HG02938 (cell line): ENCODE results near the gene SLC49A4.

Experiments
- ATAC-seq: cut with Tn5 transposase; IDR thresholded peaks from one replicate; pipeline ENCODE4 v1.9.1; 2021; ENCODE audit warnings: mild to moderate bottlenecking, moderate library complexity; ENCODE audit not compliant: unreplicated experiment

Gene SLC49A4

GRCh38 chr3:122843604-122844003, 48.7 kb downstream of the SLC49A4 start:
- no peak for ATAC-seq

- ATAC-seq = no peak
These were observed 62.1 kb downstream of the SLC49A4 start for GRCh38 chr3:122857019-122857418.

- ATAC-seq = no peak
These were observed 63.5 kb downstream of the SLC49A4 start for GRCh38 chr3:122858373-122858772.

GRCh38 chr3:122859021-122859805, 64.3 kb downstream of the SLC49A4 start:
- no peak for ATAC-seq

GRCh38 chr3:122862381-122862780, 67.5 kb downstream of the SLC49A4 start:
- ATAC-seq = no peak

- no peak for ATAC-seq
These were observed 69.6 kb downstream of the SLC49A4 start for GRCh38 chr3:122864498-122864897.

- no peak for ATAC-seq
These were observed 73.5 kb downstream of the SLC49A4 start for GRCh38 chr3:122868322-122868721.

- no peak for ATAC-seq
These were observed 79.1 kb downstream of the SLC49A4 start for GRCh38 chr3:122873741-122874515.

GRCh38 chr3:122875547-122876127, 80.8 kb downstream of the SLC49A4 start:
- ATAC-seq = no peak

GRCh38 chr3:122880173-122880572, 85.3 kb downstream of the SLC49A4 start:
- ATAC-seq = no peak

- no peak for ATAC-seq
These were observed 85.8 kb downstream of the SLC49A4 start for GRCh38 chr3:122880624-122881023.

- ATAC-seq = no peak
These were observed 87.6 kb downstream of the SLC49A4 start for GRCh38 chr3:122882361-122882947.

- no peak for ATAC-seq
These were observed 91.4 kb downstream of the SLC49A4 start for GRCh38 chr3:122886251-122886650.

- ATAC-seq = no peak
These were observed 92.1 kb downstream of the SLC49A4 start for GRCh38 chr3:122886946-122887345.

- no peak for ATAC-seq
These were observed 95.3 kb downstream of the SLC49A4 start for GRCh38 chr3:122890077-122890719.

- ATAC-seq = no peak
These were observed 95.9 kb downstream of the SLC49A4 start for GRCh38 chr3:122890720-122891220.

- ATAC-seq = no peak
These were observed 97.5 kb downstream of the SLC49A4 start for GRCh38 chr3:122892118-122892960.

- no peak for ATAC-seq
These were observed 98.4 kb downstream of the SLC49A4 start for GRCh38 chr3:122893282-122893681.

GRCh38 chr3:122893754-122894668, 99.1 kb downstream of the SLC49A4 start:
- ATAC-seq = no peak
